Smooth muscle cell (in vitro differentiated cells): ENCODE data around the gene LRRK2. TPM values are rescaled to one million over a fixed set of nuclear protein-coding genes. Genes with fewer than 3 reads are reported as not detected.
"Not testable (repeated sequence)": the region's sequence is repeated elsewhere in the genome, so short reads cannot be mapped to it uniquely, and the experiment has no call there.

Source experiments
- DNase-seq: peaks from one replicate; lab custom pipeline; 2025; ENCODE audit not compliant: unreplicated experiment; lab: John Stamatoyannopoulos, UW
- H2AFZ ChIP-seq: fragments of 200-600 bp; sonication (generic); 2 replicates; pipeline ENCODE4 v1.6.0; 2016; ENCODE audit warnings: antibody characterized with exemption, low read depth, mild to moderate bottlenecking
- H3F3A ChIP-seq: fragments of 200-600 bp; sonication (generic); 2 replicates; pipeline ENCODE4 v1.6.0; 2017; ENCODE audit warnings: antibody characterized with exemption, low read depth
- H3K27ac ChIP-seq: fragments of 200-600 bp; sonication (generic); 2 replicates; pipeline ENCODE4 v1.5.1; 2016; ENCODE audit warnings: low read depth, mild to moderate bottlenecking
- H3K27me3 ChIP-seq: fragments of 200-600 bp; sonication (generic); 2 replicates; pipeline ENCODE4 v1.6.1; 2016; ENCODE audit warnings: low read depth, mild to moderate bottlenecking
- H3K36me3 ChIP-seq: fragments of 200-600 bp; sonication (generic); 2 replicates; pipeline ENCODE4 v1.5.1; 2016; ENCODE audit warnings: low read depth
- H3K4me1 ChIP-seq: fragments of 200-600 bp; sonication (generic); 2 replicates; pipeline ENCODE4 v1.5.1; 2016; ENCODE audit warnings: low read depth
- H3K4me2 ChIP-seq: fragments of 200-600 bp; sonication (generic); 2 replicates; pipeline ENCODE4 v1.6.0; 2016; ENCODE audit warnings: mild to moderate bottlenecking
- H3K4me3 ChIP-seq: fragments of 200-600 bp; sonication (generic); 2 replicates; pipeline ENCODE4 v1.5.1; 2016; ENCODE audit warnings: mild to moderate bottlenecking
- H3K79me2 ChIP-seq: fragments of 200-600 bp; sonication (generic); 2 replicates; pipeline ENCODE4 v1.6.0; 2016; ENCODE audit warnings: low read depth, mild to moderate bottlenecking
- H3K9ac ChIP-seq: fragments of 200-600 bp; sonication (generic); 2 replicates; pipeline ENCODE4 v1.6.0; 2016; ENCODE audit warnings: low read depth
- H3K9me3 ChIP-seq: fragments of 200-600 bp; sonication (generic); replicated peaks from 2 replicates; pipeline ENCODE4 v1.5.1; 2016; ENCODE audit warnings: low read depth
- H4K20me1 ChIP-seq: fragments of 200-600 bp; sonication (generic); 2 replicates; pipeline ENCODE4 v1.6.0; 2016; ENCODE audit warnings: low read depth
- WGBS: methylation state at CpG from one replicate; pipeline ENCODE4 v1.1.7; 2016; ENCODE audit warnings: low lambda C conversion rate; 5-methylcytosine and 5-hydroxymethylcytosine counted together
- polyA plus RNA-seq: library from polyadenylated mRNA; unstranded; fragments of >200 nt; fragmentation: Nextera tagmentation; extraction: Ambion mirVana; gene quantifications from 2 replicates; pipeline ENCODE4 v1.2.1, GENCODE V29; 2016
- total RNA-seq: library from RNA; depleted of rRNA; stranded (reverse); fragments of >200 nt; gene quantifications from 2 replicates; pipeline ENCODE4 v1.2.3, GENCODE V29; 2014
- TF ChIP-seq, protein P1 (sequence below): fragments of 200-600 bp; sonication (generic); IDR thresholded peaks from 2 replicates; pipeline ENCODE4 v1.5.1; 2017; ENCODE audit warnings: borderline replicate concordance, mild to moderate bottlenecking, antibody characterized with exemption; ENCODE audit not compliant: insufficient read depth, poor library complexity, severe bottlenecking

The LRRK2 gene
- total and polyA plus RNA-seq, 2 experiments from 2014 or later: not detected

- WGBS: 98% methylated on average over 5 of the region's 5 CpGs
- Histone ChIP-seq H2AFZ (no peak overlapping the region), H3K9me3 (no peaks in the 10 kb centered on the region), H3K4me2 (no peak overlapping the region), H3K9ac (no peak overlapping the region), H3K27ac (no peak overlapping the region), H3K4me3 (no peak overlapping the region), H3F3A (no peaks in the 10 kb centered on the region), H3K36me3 (no peaks in the 10 kb centered on the region), H3K4me1 (no peaks in the 10 kb centered on the region), H3K27me3 (no peaks in the 10 kb centered on the region), H4K20me1 (no peaks in the 10 kb centered on the region), H3K79me2 (no peaks in the 10 kb centered on the region)
- DNase-seq: no peak
- TF ChIP-seq, protein P1, sequence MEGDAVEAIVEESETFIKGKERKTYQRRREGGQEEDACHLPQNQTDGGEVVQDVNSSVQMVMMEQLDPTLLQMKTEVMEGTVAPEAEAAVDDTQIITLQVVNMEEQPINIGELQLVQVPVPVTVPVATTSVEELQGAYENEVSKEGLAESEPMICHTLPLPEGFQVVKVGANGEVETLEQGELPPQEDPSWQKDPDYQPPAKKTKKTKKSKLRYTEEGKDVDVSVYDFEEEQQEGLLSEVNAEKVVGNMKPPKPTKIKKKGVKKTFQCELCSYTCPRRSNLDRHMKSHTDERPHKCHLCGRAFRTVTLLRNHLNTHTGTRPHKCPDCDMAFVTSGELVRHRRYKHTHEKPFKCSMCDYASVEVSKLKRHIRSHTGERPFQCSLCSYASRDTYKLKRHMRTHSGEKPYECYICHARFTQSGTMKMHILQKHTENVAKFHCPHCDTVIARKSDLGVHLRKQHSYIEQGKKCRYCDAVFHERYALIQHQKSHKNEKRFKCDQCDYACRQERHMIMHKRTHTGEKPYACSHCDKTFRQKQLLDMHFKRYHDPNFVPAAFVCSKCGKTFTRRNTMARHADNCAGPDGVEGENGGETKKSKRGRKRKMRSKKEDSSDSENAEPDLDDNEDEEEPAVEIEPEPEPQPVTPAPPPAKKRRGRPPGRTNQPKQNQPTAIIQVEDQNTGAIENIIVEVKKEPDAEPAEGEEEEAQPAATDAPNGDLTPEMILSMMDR: no peak
Observed at GRCh38 chr12:40376533-40377267, 151.9 kb downstream of the LRRK2 start.

GRCh38 chr12:40378691-40379090, 153.9 kb downstream of the LRRK2 start:
- Histone ChIP-seq H3F3A (no peaks in the 10 kb centered on the region), H3K4me3 (no peak overlapping the region), H3K4me1 (no peaks in the 10 kb centered on the region), H3K9ac (no peak overlapping the region), H3K4me2 (no peak overlapping the region), H3K36me3 (no peaks in the 10 kb centered on the region), H4K20me1 (no peaks in the 10 kb centered on the region), H3K27me3 (no peaks in the 10 kb centered on the region), H2AFZ (no peak overlapping the region), H3K79me2 (no peaks in the 10 kb centered on the region), H3K9me3 (no peaks in the 10 kb centered on the region), H3K27ac (no peak overlapping the region)
- 88% methylated on average over 1 of the region's 1 CpG for WGBS
- no peak for DNase-seq
- TF ChIP-seq, protein P1: no peak

DNA sequence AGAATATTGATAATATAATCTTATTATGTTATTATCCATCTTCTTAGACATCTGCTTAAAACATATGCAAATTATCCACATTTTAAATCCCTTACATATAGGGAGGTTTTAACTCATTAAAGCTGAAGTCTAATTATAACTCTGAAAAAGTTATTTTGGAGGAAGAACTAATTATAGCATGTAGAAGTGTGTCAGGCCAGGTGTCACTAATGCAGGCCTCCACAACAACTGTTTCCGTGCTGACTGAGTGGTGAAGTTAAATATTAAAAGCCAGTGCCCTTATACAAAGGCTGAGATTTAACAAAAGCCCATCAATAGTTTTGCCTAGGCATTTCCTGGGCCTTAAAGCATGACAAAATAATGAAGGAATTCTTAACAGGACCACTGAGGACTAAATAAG, 157.4 kb downstream of the LRRK2 start:
- no peaks in the 10 kb centered on the region for H3K36me3 ChIP-seq
- H4K20me1 ChIP-seq: no peaks in the 10 kb centered on the region
- H3K79me2 ChIP-seq: no peaks in the 10 kb centered on the region
- 72% methylated on average over 1 of the region's 1 CpG for WGBS
- no peak overlapping the region for H3K4me2 ChIP-seq
- H3K9me3 ChIP-seq: no peaks in the 10 kb centered on the region
- no peaks in the 10 kb centered on the region for H3K4me1 ChIP-seq
- no peaks in the 10 kb centered on the region for H3F3A ChIP-seq
- H3K27ac ChIP-seq: no peak overlapping the region
- H3K27me3 ChIP-seq: no peaks in the 10 kb centered on the region
- H3K4me3 ChIP-seq: no peak overlapping the region
- TF ChIP-seq, protein P1: no peak
- H3K9ac ChIP-seq: no peak overlapping the region
- no peak overlapping the region for H2AFZ ChIP-seq
- DNase-seq: no peak

DNA sequence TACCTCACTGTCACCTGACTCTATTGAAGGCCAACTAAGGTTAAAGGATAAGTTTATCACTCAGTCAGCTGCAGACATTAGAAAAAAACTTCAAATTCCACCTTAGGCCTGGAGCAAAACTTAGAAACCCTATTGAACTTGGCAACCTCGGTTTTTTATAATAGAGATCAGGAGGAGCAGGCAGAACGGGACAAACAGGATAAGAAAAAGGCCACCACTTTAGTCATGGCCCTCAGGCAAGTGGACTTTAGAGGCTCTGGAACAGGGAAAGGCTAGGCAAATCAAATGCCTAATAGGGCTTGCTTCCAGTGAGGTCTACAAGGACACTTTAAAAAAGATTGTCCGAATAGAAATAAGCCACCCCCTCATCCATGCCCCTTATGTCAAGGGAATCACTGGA, 162.5 kb downstream of the LRRK2 start:
- H4K20me1 ChIP-seq, H3K9ac ChIP-seq, H3K79me2 ChIP-seq, H3K36me3 ChIP-seq, H3K9me3 ChIP-seq, DNase-seq, H3K27me3 ChIP-seq, H3K4me1 ChIP-seq, H3K4me3 ChIP-seq, H3K4me2 ChIP-seq, H3F3A ChIP-seq, H2AFZ ChIP-seq, H3K27ac ChIP-seq: not testable (repeated sequence)
- WGBS: 69% methylated on average over 3 of the region's 3 CpGs
